ENCODE measurements around the gene SMAP2.
A peak's percentile ranks its signal among the peaks of the same experiment; 100 is the strongest.

The SMAP2 gene

GRCh38 chr1:40439247-40439646 is 65.7 kb downstream of the SMAP2 start:
- Histone ChIP-seq H2AK5ac (ENCODE audit: low read length, severe bottlenecking) (no peak overlapping the region), H4K91ac (ENCODE audit: low read length) (no peak overlapping the region), H3K4ac (ENCODE audit: low read depth in 1 of 2, low read length in 2 of 2) (no peak overlapping the region), H4K8ac (ENCODE audit: low read length) (no peak overlapping the region), H3K36me3 (ENCODE audit: control insufficient read depth in 1 of 2, insufficient read depth in 2 of 2, low read depth in 1 of 2, low read length in 2 of 2) (no peaks in the 10 kb centered on the region), H2AFZ (ENCODE audit: low read depth, low read length) (no peak overlapping the region), H3K23ac (ENCODE audit: low read length in 2 of 2) (no peak overlapping the region), H3K18ac (ENCODE audit: low read depth in 1 of 2, low read length in 2 of 2) (no peak overlapping the region), H2BK12ac (ENCODE audit: low read length in 2 of 2) (no peak overlapping the region), H2BK120ac (ENCODE audit: low read depth, low read length) (no peak overlapping the region), H3K27ac (ENCODE audit: low read length, poor library complexity, severe bottlenecking) (no peak overlapping the region), H3K4me3 (ENCODE audit: insufficient read depth in 1 of 2, low read depth in 1 of 2, low read length in 2 of 2) (no peak overlapping the region), H3K4me1 (ENCODE audit: control insufficient read depth, insufficient read depth, low read depth, low read length) (no peaks in the 10 kb centered on the region), H3K9ac (ENCODE audit: low read length) (no peak overlapping the region), H3K79me1 (replicated peaks; ENCODE audit: low read length, poor library complexity, severe bottlenecking) (no peaks in the 10 kb centered on the region), H3K9me3 (ENCODE audit: control insufficient read depth, low read length) (peaks cover 4% of the 10 kb centered on the region), H3K4me2 (ENCODE audit: low read length, poor library complexity, severe bottlenecking) (no peak overlapping the region), H2BK15ac (ENCODE audit: low read depth, poor library complexity, severe bottlenecking) (no peak overlapping the region), H3K27me3 (ENCODE audit: control insufficient read depth in 1 of 2, insufficient read depth in 1 of 2, low read length in 2 of 2) (no peaks in the 10 kb centered on the region), H2BK5ac (ENCODE audit: low read depth, low read length, poor library complexity, severe bottlenecking) (no peak overlapping the region), H3K14ac (ENCODE audit: low read length in 2 of 2) (no peak overlapping the region)
- 80% methylated on average over 5 of the region's 5 CpGs for WGBS
- DNase-seq: no peak

- Histone ChIP-seq H3K4me2 (ENCODE audit: low read length, poor library complexity, severe bottlenecking) (peak within 1 kb of the TSS; percentile 70), H3K9ac (ENCODE audit: low read length) (peak within 1 kb of the TSS; percentile 94), H2BK15ac (ENCODE audit: low read depth, poor library complexity, severe bottlenecking) (peak within 1 kb of the TSS; percentile 83), H3K9me3 (ENCODE audit: control insufficient read depth, low read length) (peaks cover 38% of the 10 kb centered on the region), H2BK12ac (ENCODE audit: low read length in 2 of 2) (no peak within 1 kb of the TSS), H3K27ac (ENCODE audit: low read length, poor library complexity, severe bottlenecking) (peak within 1 kb of the TSS; percentile 75), H3K4ac (ENCODE audit: low read depth in 1 of 2, low read length in 2 of 2) (peak within 1 kb of the TSS in 1 of 2 experiments; percentile 51), H3K18ac (ENCODE audit: low read depth in 1 of 2, low read length in 2 of 2) (peak within 1 kb of the TSS; percentile 55 to 81), H3K23ac (ENCODE audit: low read length in 2 of 2) (no peak within 1 kb of the TSS), H4K8ac (ENCODE audit: low read length) (peak within 1 kb of the TSS; percentile 59), H3K36me3 (ENCODE audit: control insufficient read depth in 1 of 2, insufficient read depth in 2 of 2, low read depth in 1 of 2, low read length in 2 of 2) (peaks cover 3 to 6% of the 10 kb centered on the region in 2 experiments), H3K27me3 (ENCODE audit: control insufficient read depth in 1 of 2, insufficient read depth in 1 of 2, low read length in 2 of 2) (no peaks in the 10 kb centered on the region), H2BK5ac (ENCODE audit: low read depth, low read length, poor library complexity, severe bottlenecking) (peak within 1 kb of the TSS; percentile 10), H3K4me3 (ENCODE audit: insufficient read depth in 1 of 2, low read depth in 1 of 2, low read length in 2 of 2) (peak within 1 kb of the TSS; percentile 77 to 91), H2AFZ (ENCODE audit: low read depth, low read length) (peak within 1 kb of the TSS; percentile 74), H3K14ac (ENCODE audit: low read length in 2 of 2) (peak within 1 kb of the TSS in 1 of 2 experiments; percentile 61), H4K91ac (ENCODE audit: low read length) (peak within 1 kb of the TSS; percentile 64), H3K4me1 (ENCODE audit: control insufficient read depth, insufficient read depth, low read depth, low read length) (peaks cover 3% of the 10 kb centered on the region), H2AK5ac (ENCODE audit: low read length, severe bottlenecking) (no peak within 1 kb of the TSS), H3K79me1 (replicated peaks; ENCODE audit: low read length, poor library complexity, severe bottlenecking) (peaks cover 4% of the 10 kb centered on the region), H2BK120ac (ENCODE audit: low read depth, low read length) (no peak within 1 kb of the TSS)
- DNase-seq: peak; percentile 92
- 3% methylated on average over 48 of the region's 64 CpGs for WGBS
These were observed 76.4 kb downstream of the SMAP2 start, which contains the start of gene ZFP69B for GRCh38 chr1:40449684-40450494. ZFP69B (plus strand) TSS chr1:40450476; CDS start chr1:40450962, 486 bp downstream.

GRCh38 chr1:40450495-40451237 is 77.1 kb downstream of the SMAP2 start:
- Histone ChIP-seq H2AK5ac (ENCODE audit: low read length, severe bottlenecking) (no peak overlapping the region), H4K91ac (ENCODE audit: low read length) (no peak overlapping the region), H3K18ac (ENCODE audit: low read depth in 1 of 2, low read length in 2 of 2) (peak overlapping the region in 1 of 2 experiments; percentile 31), H3K4me1 (ENCODE audit: control insufficient read depth, insufficient read depth, low read depth, low read length) (peaks cover 3% of the 10 kb centered on the region), H3K4me2 (ENCODE audit: low read length, poor library complexity, severe bottlenecking) (peak overlapping the region; percentile 70), H3K4ac (ENCODE audit: low read depth in 1 of 2, low read length in 2 of 2) (peak overlapping the region in 1 of 2 experiments; percentile 51), H2BK120ac (ENCODE audit: low read depth, low read length) (no peak overlapping the region), H3K14ac (ENCODE audit: low read length in 2 of 2) (no peak overlapping the region), H2BK5ac (ENCODE audit: low read depth, low read length, poor library complexity, severe bottlenecking) (peak overlapping the region; percentile 10), H2BK15ac (ENCODE audit: low read depth, poor library complexity, severe bottlenecking) (no peak overlapping the region), H3K36me3 (ENCODE audit: control insufficient read depth in 1 of 2, insufficient read depth in 2 of 2, low read depth in 1 of 2, low read length in 2 of 2) (peaks cover 3 to 11% of the 10 kb centered on the region in 2 experiments), H2BK12ac (ENCODE audit: low read length in 2 of 2) (no peak overlapping the region), H3K9ac (ENCODE audit: low read length) (peak overlapping the region; percentile 94), H3K9me3 (ENCODE audit: control insufficient read depth, low read length) (peaks cover 41% of the 10 kb centered on the region), H4K8ac (ENCODE audit: low read length) (no peak overlapping the region), H3K23ac (ENCODE audit: low read length in 2 of 2) (no peak overlapping the region), H3K27me3 (ENCODE audit: control insufficient read depth in 1 of 2, insufficient read depth in 1 of 2, low read length in 2 of 2) (no peaks in the 10 kb centered on the region), H2AFZ (ENCODE audit: low read depth, low read length) (peak overlapping the region; percentile 20), H3K4me3 (ENCODE audit: insufficient read depth in 1 of 2, low read depth in 1 of 2, low read length in 2 of 2) (peak overlapping the region; percentile 77 to 91), H3K27ac (ENCODE audit: low read length, poor library complexity, severe bottlenecking) (peak overlapping the region; percentile 75), H3K79me1 (replicated peaks; ENCODE audit: low read length, poor library complexity, severe bottlenecking) (peaks cover 4% of the 10 kb centered on the region)
- 11% methylated on average over 21 of the region's 22 CpGs for WGBS
- peak; percentile 82 for DNase-seq

- Histone ChIP-seq H3K27me3 (ENCODE audit: control insufficient read depth in 1 of 2, insufficient read depth in 1 of 2, low read length in 2 of 2) (no peaks in the 10 kb centered on the region), H2AFZ (ENCODE audit: low read depth, low read length) (no peak overlapping the region), H2BK5ac (ENCODE audit: low read depth, low read length, poor library complexity, severe bottlenecking) (no peak overlapping the region), H2BK120ac (ENCODE audit: low read depth, low read length) (no peak overlapping the region), H3K4me2 (ENCODE audit: low read length, poor library complexity, severe bottlenecking) (peak overlapping the region; percentile 70), H3K36me3 (ENCODE audit: control insufficient read depth in 1 of 2, insufficient read depth in 2 of 2, low read depth in 1 of 2, low read length in 2 of 2) (peaks cover 3 to 14% of the 10 kb centered on the region in 2 experiments), H3K4me3 (ENCODE audit: insufficient read depth in 1 of 2, low read depth in 1 of 2, low read length in 2 of 2) (peak overlapping the region in 1 of 2 experiments; percentile 91), H2BK15ac (ENCODE audit: low read depth, poor library complexity, severe bottlenecking) (no peak overlapping the region), H4K91ac (ENCODE audit: low read length) (no peak overlapping the region), H3K4ac (ENCODE audit: low read depth in 1 of 2, low read length in 2 of 2) (no peak overlapping the region), H4K8ac (ENCODE audit: low read length) (no peak overlapping the region), H3K9me3 (ENCODE audit: control insufficient read depth, low read length) (peaks cover 41% of the 10 kb centered on the region), H3K23ac (ENCODE audit: low read length in 2 of 2) (no peak overlapping the region), H2BK12ac (ENCODE audit: low read length in 2 of 2) (no peak overlapping the region), H2AK5ac (ENCODE audit: low read length, severe bottlenecking) (no peak overlapping the region), H3K18ac (ENCODE audit: low read depth in 1 of 2, low read length in 2 of 2) (no peak overlapping the region), H3K27ac (ENCODE audit: low read length, poor library complexity, severe bottlenecking) (no peak overlapping the region), H3K9ac (ENCODE audit: low read length) (peak overlapping the region; percentile 94), H3K79me1 (replicated peaks; ENCODE audit: low read length, poor library complexity, severe bottlenecking) (peaks cover 4% of the 10 kb centered on the region), H3K14ac (ENCODE audit: low read length in 2 of 2) (no peak overlapping the region), H3K4me1 (ENCODE audit: control insufficient read depth, insufficient read depth, low read depth, low read length) (peaks cover 3% of the 10 kb centered on the region)
- WGBS: no CpG with 5 or more reads among the region's 1 CpG
- DNase-seq: no peak
These were observed 77.7 kb downstream of the SMAP2 start for GRCh38 chr1:40451238-40451585.

Measured in mesenchymal stem cell (in vitro differentiated cells and primary cell).